Liver (tissue), 3 donors: ENCODE data around the gene GPR161.
"Not testable (repeated sequence)": the region's sequence is repeated elsewhere in the genome, so short reads cannot be mapped to it uniquely, and the experiment has no call there.

Experiments used
- ATF3 ChIP-seq: IDR thresholded peaks from 2 replicates; pipeline ENCODE4 v1.6.1; 2016; ENCODE audit warnings: antibody characterized with exemption
- CTCF ChIP-seq: fragments of 150-350 bp; IDR thresholded peaks from 2 replicates; pipeline ENCODE4 v1.5.1; 2017; ENCODE audit warnings: improper control_type of control experiment, low read depth, low read length; ENCODE audit not compliant: missing input control
- FOXA1 ChIP-seq: IDR thresholded peaks from 2 replicates; pipeline ENCODE4 v1.6.1; 2016; ENCODE audit warnings: antibody characterized with exemption
- HNF4A ChIP-seq, 2 donors: conservative IDR thresholded peaks; 2 replicates each; pipeline ENCODE4 v1.6.1; 2016; ENCODE audit warnings: antibody characterized with exemption in 2 of 2, mild to moderate bottlenecking in 2 of 2
- JUND ChIP-seq, 2 donors: IDR thresholded peaks; 2 replicates each; pipeline ENCODE4 v1.6.1; 2016; ENCODE audit warnings: antibody characterized with exemption in 2 of 2
- MAX ChIP-seq: IDR thresholded peaks from 2 replicates; pipeline ENCODE4 v1.6.1; 2016; ENCODE audit warnings: antibody characterized with exemption
- NR2F2 ChIP-seq: IDR thresholded peaks from 2 replicates; pipeline ENCODE4 v1.6.1; 2016; ENCODE audit warnings: antibody characterized with exemption
- REST ChIP-seq: IDR thresholded peaks from 2 replicates; pipeline ENCODE4 v1.6.1; 2016; ENCODE audit warnings: antibody characterized with exemption, mild to moderate bottlenecking
- RXRA ChIP-seq, 2 donors: IDR thresholded peaks; 2 replicates each; pipeline ENCODE4 v1.6.1; 2017 to 2018; ENCODE audit warnings: antibody characterized with exemption in 2 of 2, mild to moderate bottlenecking in 1 of 2
- TAF1 ChIP-seq: conservative IDR thresholded peaks from 2 replicates; pipeline ENCODE4 v1.6.1; 2016; ENCODE audit warnings: antibody characterized with exemption, mild to moderate bottlenecking
- YY1 ChIP-seq: IDR thresholded peaks from 2 replicates; pipeline ENCODE4 v1.6.1; 2016; ENCODE audit warnings: antibody characterized with exemption, mild to moderate bottlenecking
- ZBTB33 ChIP-seq: IDR thresholded peaks from 2 replicates; pipeline ENCODE4 v1.6.1; 2016; ENCODE audit warnings: antibody characterized with exemption
- donor health status: healthy.
- donor health status: healthy.

GRCh38 chr1:168056152-168056551 lies 80.6 kb downstream of the GPR161 start:
- TF ChIP-seq CTCF; ATF3; REST; MAX; TAF1; FOXA1; YY1; NR2F2; JUND (IDR thresholded peaks at IDR 0.05); RXRA (IDR thresholded peaks at IDR 0.05); HNF4A (conservative IDR thresholded peaks at IDR 0.05); ZBTB33: not testable (repeated sequence)
